ENCODE measurements around the gene EEF1AKMT3. TPM values are rescaled to one million over a fixed set of nuclear protein-coding genes. Genes with fewer than 3 reads are reported as not detected.

The EEF1AKMT3 gene
- polyA plus RNA-seq, 4 donors, result 9.1 to 13.5 (median 12.4) TPM

DNA sequence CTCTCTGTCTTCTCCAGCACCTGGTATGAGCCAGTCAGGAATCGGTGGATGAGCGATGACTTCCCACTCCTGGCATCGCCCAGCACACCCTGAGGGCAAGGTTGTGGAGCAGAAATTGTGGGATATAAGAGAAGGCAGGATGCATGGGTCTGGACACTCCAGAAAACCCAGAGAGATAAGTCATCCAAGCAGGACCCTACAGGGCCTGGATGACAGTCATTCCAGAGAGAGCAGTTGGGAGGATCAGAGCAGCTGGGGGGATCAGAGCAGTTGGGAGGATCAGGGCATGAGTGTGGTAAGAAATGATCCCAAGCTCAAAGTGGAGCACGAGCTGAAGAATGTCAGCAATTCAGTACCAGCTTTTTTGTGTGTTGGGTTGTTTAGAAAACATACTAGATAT is 37.8 kb upstream of the EEF1AKMT3 start:
- DNase-seq (ENCODE audit: low read depth in 4 of 4, low spot score in 2 of 4), result no peak

GRCh38 chr12:57735198-57735855 is 37.1 kb upstream of the EEF1AKMT3 start:
- DNase-seq (ENCODE audit: low read depth in 4 of 4, low spot score in 2 of 4), result no peak

GRCh38 chr12:57735952-57736740 is 36.3 kb upstream of the EEF1AKMT3 start:
- DNase-seq (ENCODE audit: low read depth in 4 of 4, low spot score in 2 of 4), result no peak

DNA sequence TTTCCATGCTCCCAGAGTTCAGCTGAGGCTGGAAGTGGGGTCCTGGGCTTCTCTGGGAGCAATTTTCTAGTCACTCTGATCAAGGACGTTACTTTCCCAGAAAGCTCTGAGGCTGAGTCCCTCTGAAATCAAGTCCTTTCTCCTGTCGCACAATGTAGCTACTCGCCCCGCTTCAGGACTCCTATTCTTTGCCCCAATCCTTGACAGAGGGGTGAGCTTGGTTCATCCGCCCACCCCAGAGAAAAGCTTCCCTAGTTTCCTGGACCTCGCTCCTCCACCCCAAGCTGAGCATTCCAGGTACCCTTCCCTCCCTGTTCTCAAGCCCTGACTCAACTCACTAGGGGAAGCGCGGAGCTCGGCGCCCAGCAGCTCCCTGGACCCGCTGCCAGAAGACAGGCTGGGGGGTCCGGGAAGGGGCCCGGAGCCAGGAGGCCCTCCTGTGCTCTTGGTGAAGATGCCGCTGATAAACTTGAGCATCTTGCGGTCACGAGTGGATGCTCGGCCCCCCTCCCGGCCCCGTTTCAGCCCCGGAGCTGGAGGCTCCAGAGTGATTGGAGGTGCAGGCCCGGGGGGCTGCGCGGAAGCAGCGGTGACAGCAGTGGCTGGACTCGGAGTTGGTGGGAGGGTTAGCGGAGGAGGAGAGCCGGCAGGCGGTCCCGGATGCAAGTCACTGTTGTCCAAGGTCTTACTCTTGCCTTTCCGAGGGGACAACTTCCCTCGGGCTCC is 35.5 kb upstream of the EEF1AKMT3 start:
- no peak for DNase-seq (ENCODE audit: low read depth in 4 of 4, low spot score in 2 of 4)

DNA sequence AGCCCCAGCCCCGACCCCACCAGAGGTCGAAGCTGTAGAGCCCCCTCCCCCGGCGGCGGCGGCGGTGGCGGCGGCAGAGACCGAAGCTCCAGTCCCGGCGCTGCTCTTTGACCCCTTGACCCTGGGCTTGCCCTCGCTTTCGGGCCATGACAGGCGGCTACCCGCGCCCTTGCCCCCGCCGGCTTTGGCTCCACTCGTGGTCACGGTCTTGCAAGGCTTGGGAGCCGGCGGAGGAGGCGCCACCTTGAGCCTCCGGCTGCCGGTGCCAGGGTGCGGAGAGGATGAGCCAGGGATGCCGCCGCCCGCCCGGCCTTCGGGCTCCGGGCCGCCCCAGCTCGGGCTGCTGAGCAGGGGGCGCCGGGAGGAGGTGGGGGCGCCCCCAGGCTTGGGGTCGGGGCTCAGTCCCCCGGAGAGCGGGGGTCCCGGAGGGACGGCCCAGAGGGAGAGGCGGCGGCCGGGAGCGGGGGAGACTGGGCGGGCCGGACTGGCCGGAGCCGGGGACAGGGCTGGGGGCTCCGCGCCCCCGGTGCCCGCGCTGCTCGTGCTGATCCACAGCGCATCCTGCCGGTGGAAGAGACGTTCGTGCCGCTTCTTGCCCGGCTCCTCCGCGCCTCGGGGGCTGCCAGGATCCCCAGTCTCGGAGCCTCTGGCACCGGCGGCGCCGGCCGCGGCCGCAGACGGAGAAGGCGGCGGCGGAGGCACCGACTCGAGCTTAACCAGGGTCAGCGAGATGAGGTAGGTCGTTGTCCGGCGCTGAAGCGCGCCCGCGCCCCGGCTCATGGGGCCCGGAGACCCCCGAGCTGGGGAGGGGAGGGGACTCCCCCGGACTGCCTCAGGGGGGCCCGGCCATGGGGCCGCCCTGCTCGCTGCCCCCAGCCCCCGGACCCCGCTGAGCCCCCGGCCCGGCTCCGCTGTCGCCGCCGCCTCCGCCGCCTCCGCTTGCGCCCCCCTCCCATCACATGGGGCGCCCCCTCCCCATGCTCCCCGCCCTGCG is 34.6 kb upstream of the EEF1AKMT3 start:
- DNase-seq (ENCODE audit: low read depth in 4 of 4, low spot score in 2 of 4), result no peak

DNA sequence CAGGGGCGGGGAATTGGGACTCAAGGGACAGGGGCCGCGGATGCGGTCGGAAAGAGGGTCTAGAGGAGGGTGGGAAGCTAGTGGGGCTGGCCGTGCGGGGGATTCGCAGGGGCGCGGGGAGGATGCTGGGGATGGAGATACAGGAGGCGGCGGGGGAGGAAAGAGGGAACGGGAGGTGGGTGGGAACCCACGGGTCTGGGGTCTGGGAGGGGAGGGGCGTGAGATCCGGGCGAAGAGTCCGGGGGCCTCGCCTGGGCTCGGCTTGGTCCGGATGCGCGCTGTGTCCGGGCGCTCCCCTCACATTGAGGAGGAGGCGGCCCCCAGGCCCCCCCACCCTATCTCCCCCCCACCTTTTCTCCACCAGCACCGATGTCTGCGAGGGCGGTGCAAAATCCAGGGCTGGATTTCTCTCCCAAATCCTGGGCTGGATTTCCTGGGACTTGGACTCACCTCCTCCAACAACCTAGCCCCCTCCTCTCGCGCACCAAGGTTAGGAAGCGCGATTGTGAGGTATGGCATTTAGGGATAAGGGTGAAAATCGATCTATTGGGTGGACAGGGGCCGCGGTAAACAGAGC is 33.7 kb upstream of the EEF1AKMT3 start, which contains the start of gene AGAP2:
TSS of gene AGAP2 (minus strand) at position 82 of the 577 bp plus-strand sequence. CDS start 496 bp downstream, outside the sequence.
- no peak for DNase-seq (ENCODE audit: low read depth in 4 of 4, low spot score in 2 of 4)

DNA sequence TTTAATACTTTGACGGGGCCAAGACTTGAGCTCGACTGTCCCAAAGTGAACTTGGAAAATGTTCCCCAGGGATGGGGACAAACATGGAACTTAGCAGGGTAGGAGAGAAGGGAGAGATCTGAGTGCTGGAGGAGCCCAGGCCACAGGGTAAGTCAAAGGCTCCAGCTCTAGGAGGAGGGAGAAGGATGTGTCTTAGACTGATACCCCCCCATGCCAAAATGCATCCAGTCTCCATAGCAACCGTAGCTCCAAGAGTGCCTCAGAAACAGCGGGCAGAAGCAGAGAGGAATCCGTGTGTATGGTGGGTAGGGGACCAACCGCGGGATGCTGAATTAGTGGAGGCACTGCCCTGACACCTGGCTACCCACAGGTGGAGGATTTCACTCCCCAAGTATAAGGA is 33.0 kb upstream of the EEF1AKMT3 start:
- no peak for DNase-seq (ENCODE audit: low read depth in 4 of 4, low spot score in 2 of 4)

DNA sequence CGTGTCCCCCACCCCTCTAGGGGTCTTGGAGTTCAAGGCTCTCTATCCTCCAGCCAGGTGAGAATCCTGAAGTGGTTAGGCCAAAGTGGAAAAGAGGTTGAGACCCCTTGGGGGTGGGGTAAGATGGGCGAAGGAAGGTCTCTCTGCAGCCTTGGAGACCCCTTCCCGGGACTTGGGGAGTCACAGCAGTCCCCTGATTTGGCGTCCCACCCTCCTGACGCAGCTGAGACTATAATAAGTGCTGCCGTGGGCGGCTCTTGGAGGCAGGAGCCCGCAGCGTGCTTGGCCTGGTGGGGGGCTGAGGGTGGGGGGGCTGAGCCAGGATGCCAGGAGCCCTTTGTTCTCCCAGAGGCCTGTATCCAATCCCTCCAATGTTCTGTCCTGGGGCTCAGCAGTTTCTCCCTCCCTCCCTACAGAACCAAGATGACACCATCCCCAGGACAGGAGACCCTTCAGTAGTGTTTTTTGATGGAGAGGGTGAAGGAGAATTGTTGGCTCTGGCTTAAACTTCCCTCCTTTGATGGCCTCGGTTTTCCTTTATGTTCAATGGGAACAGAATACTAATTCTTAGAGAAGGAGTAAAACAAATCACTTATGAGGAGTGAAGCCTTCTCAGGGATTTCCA is 32.4 kb upstream of the EEF1AKMT3 start:
- DNase-seq (ENCODE audit: low read depth in 4 of 4, low spot score in 2 of 4), result no peak

GRCh38 chr12:57740656-57741412 is 31.6 kb upstream of the EEF1AKMT3 start:
- no peak for DNase-seq (ENCODE audit: low read depth in 4 of 4, low spot score in 2 of 4)

DNA sequence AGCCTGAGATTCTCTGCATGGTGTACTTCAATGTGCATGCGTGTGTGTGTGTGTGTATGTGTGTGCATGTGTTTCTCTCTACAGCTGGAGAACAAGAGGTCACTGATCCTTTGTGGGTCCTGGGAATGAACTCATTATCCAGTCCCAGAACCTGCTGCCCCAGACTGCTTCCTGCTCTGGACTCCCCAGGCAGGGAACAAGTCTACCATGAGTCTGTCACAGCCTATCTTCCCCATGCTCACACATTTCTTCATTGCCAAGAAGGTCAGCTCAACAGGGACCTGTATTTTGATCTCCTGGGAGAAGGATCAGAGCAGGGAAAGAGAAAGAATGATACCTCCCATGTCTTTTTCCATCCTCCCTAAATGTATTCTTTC is 31.0 kb upstream of the EEF1AKMT3 start:
- DNase-seq (ENCODE audit: low read depth in 4 of 4, low spot score in 2 of 4), result no peak

GRCh38 chr12:57741844-57742738 is 30.3 kb upstream of the EEF1AKMT3 start:
- DNase-seq (ENCODE audit: low read depth in 4 of 4, low spot score in 2 of 4), result no peak

DNA sequence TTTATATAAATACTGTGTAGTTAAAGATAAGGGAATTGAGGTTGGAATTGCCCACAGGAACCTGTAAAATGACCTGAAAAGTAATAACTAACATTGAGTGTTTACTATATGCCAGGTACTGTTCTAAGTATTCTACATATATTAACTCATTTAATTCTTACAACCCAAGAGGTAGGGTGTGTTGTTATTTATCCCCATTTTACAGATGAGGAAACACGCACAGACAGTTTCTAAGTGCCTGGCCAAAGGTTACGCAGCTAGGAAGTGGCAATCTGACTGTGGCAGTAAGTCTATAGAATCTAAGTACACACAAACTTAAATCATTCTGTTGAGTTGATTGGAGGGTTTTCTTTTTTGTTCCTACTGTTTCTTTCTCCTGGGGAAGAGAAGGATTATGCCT is 28.6 kb upstream of the EEF1AKMT3 start:
- DNase-seq (ENCODE audit: low read depth in 4 of 4, low spot score in 2 of 4), result no peak

DNA sequence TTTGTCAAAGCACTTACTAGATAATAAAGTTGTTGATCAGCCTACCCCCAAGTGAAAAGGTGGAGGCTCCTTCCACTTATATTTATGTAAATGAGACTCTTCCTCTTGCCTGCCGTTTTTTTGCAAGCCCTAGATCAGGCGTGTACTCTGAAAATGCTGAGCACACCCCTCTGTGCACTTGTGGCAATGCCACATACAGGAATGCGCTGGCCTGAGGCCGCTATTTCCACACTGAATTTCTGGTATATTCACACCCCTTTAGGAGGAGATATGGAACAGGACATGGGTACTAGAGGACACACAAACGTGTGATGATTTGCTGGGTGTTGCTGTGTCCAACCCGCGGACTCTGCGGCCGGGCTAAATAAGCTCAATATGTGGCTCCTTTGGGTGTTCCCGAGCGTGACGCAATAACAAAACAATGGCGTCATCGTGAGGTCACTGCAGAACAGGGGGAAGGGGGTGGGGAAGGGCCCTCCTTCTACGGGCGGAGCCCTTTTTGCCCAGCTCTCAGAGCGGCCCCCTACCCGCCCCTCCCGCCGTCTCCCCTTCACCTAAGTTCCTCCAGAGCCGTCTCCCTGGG is 28.1 kb upstream of the EEF1AKMT3 start:
- DNase-seq (ENCODE audit: low read depth in 4 of 4, low spot score in 2 of 4), result peak in 1 of 4 donors; percentile 75

GRCh38 chr12:57744777-57745484 is 27.5 kb upstream of the EEF1AKMT3 start, which contains the start of gene TSPAN31:
TSPAN31 (plus strand) TSS chr12:57745039; CDS start chr12:57745155, 116 bp downstream.
- peak; percentile 92 to 98 (median 96) for DNase-seq (ENCODE audit: low read depth in 4 of 4, low spot score in 2 of 4)

DNA sequence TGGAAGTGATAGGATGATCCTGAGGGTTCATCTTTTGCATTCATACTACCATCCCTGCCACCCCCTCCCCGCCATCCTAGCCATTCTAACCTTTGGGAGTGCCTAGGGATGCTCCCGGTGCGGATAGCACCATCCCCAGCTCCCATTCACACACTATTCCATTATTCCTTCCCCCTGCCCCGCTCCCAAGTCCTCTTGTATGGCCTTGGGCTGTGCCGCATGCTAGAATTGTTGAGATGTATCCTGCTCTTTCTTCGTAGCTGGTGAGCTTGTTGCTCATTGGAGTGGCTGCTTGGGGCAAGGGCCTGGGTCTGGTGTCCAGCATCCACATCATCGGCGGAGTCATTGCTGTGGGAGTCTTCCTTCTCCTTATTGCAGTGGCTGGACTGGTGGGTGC is 26.9 kb upstream of the EEF1AKMT3 start:
- DNase-seq (ENCODE audit: low read depth in 4 of 4, low spot score in 2 of 4), result no peak

- no peak for DNase-seq (ENCODE audit: low read depth in 4 of 4, low spot score in 2 of 4)
Observed at GRCh38 chr12:57746025-57746424, 26.4 kb upstream of the EEF1AKMT3 start.

DNA sequence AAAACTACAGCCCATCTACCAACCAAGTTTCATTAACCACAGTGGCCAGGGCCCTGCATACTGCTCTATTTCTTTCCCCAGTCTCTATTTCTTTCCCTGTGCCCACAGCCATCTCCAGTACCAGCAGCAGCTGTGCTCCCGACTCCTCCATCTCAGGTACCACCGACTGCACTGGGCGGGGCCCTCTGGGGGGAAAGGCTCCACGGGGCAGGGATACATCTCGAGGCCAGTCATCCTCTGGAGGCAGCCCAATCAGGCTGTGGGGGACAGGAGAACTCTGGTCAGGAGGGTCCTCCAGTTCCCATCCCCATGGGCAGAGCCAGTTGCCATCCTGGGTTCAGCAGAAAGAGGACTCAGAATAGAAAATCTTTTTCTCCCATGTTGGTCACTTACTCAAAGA is 23.4 kb upstream of the EEF1AKMT3 start:
- no peak for DNase-seq (ENCODE audit: low read depth in 4 of 4, low spot score in 2 of 4)
